CD4-positive, alpha-beta T cell (primary cell): ENCODE measurements around the gene PDE8B. TPM values are rescaled to one million over a fixed set of nuclear protein-coding genes. Genes with fewer than 3 reads are reported as not detected.

Experiments
- ATAC-seq: fragments of 200-7000 bp; cut with Tn5 transposase; one replicate; pipeline ENCODE4 v1.10.0; 2022; ENCODE audit warnings: mild to moderate bottlenecking; ENCODE audit not compliant: poor library complexity
- CTCF ChIA-PET: fragments of 350-600 bp; sonication (Branson Sonifier 250); formaldehyde crosslinking; loops from one replicate; lab custom pipeline; 2021; ENCODE audit warnings: antibody characterized with exemption, inconsistent platforms; lab: Charles Lee
- POLR2A ChIA-PET: fragments of 350-600 bp; sonication (Branson Sonifier 250); formaldehyde crosslinking; loops from one replicate; lab custom pipeline; 2021; ENCODE audit warnings: antibody characterized with exemption, inconsistent platforms; lab: Charles Lee
- DNase-seq, 14 experiments: peaks; one replicate each; pipeline ENCODE4 v3.0.0-alpha.2; 2013 to 2020; ENCODE audit warnings: mixed read lengths in 2 of 14
- H3K27ac ChIP-seq, 2 donors: one replicate each; pipeline versions ENCODE4 v1.5.1 to v1.7.0; 2013; ENCODE audit warnings: low read length in 2 of 2, low read depth in 1 of 2, mild to moderate bottlenecking in 1 of 2
- H3K27me3 ChIP-seq, 2 experiments: 1 replicate in 1 of 2; 2 replicates in 1 of 2; pipeline versions ENCODE4 v1.6.1 to v1.7.0; 2013; ENCODE audit warnings: low read length in 2 of 2, control low read depth in 1 of 2, mild to moderate bottlenecking in 1 of 2, moderate library complexity in 1 of 2; ENCODE audit not compliant: insufficient read depth in 2 of 2, control insufficient read depth in 1 of 2
- H3K36me3 ChIP-seq: one replicate; pipeline ENCODE4 v1.6.1; 2013; ENCODE audit warnings: low read length, control low read depth; ENCODE audit not compliant: insufficient read depth
- H3K4me1 ChIP-seq: one replicate; pipeline ENCODE4 v1.6.1; 2013; ENCODE audit warnings: low read length, control low read depth; ENCODE audit not compliant: insufficient read depth
- H3K4me3 ChIP-seq: one replicate; pipeline ENCODE4 v1.5.1; 2013; ENCODE audit warnings: mild to moderate bottlenecking, low read length, moderate library complexity
- H3K9me3 ChIP-seq, 2 experiments: 1 replicate in 1 of 2; 2 replicates in 1 of 2; pipeline versions ENCODE4 v1.6.1 to v1.7.0; 2013; ENCODE audit warnings: low read length in 2 of 2, mild to moderate bottlenecking in 2 of 2, control low read depth in 1 of 2, moderate library complexity in 1 of 2; ENCODE audit not compliant: control insufficient read depth in 1 of 2, insufficient read depth in 1 of 2
- H3K27ac Mint-ChIP-seq: one replicate; pipeline ENCODE4 v1.8.0; 2020; ENCODE audit warnings: mixed read lengths
- H3K27me3 Mint-ChIP-seq: one replicate; pipeline ENCODE4 v1.8.0; 2021; ENCODE audit warnings: mixed read lengths
- H3K36me3 Mint-ChIP-seq: one replicate; pipeline ENCODE4 v1.8.0; 2021; ENCODE audit warnings: low read depth, mixed read lengths
- H3K4me1 Mint-ChIP-seq: one replicate; pipeline ENCODE4 v1.8.0; 2021; ENCODE audit warnings: low read depth, mixed read lengths
- H3K4me3 Mint-ChIP-seq: one replicate; pipeline ENCODE4 v1.8.0; 2020; ENCODE audit warnings: mild to moderate bottlenecking, mixed read lengths
- H3K9me3 Mint-ChIP-seq: one replicate; pipeline ENCODE4 v1.8.0; 2020; ENCODE audit warnings: mixed read lengths
- intact Hi-C, 2 experiments: fragments of 100-400 bp; cut with DNase I in 1 of 2; cut with micrococcal nuclease in 1 of 2; formaldehyde crosslinking; loops; one replicate each; pipeline versions ENCODE4 v1.15.1 to v1.9.0; 2023 to 2025; cut with DNase I, micrococcal nuclease
- total RNA-seq, 174 experiments: library from RNA in 2 of 174; stranded (reverse) in 2 of 174; gene quantifications; one replicate each; pipeline ENCODE4 v1.2.3 and lab custom pipeline; 2021 to 2026
- TF ChIP-seq, protein P1 (sequence below): fragments of 200-600 bp; IDR thresholded peaks from one replicate; pipeline ENCODE4 v1.8.0; 2022; ENCODE audit warnings: antibody characterized with exemption, mild to moderate bottlenecking

The PDE8B gene
- total RNA-seq, 2 experiments from 2014 or later = 0.22 to 0.27 TPM

- H3K4me1 Mint-ChIP-seq = no peaks in the 10 kb centered on the region
- no peak for ATAC-seq
- H3K9me3 Mint-ChIP-seq = no peaks in the 10 kb centered on the region
- Histone ChIP-seq H3K27me3 (no peaks in the 10 kb centered on the region), H3K36me3 (no peaks in the 10 kb centered on the region), H3K27ac (no peak overlapping the region), H3K4me1 (no peaks in the 10 kb centered on the region), H3K9me3 (no peaks in the 10 kb centered on the region), H3K4me3 (no peak overlapping the region)
- POLR2A ChIA-PET = no interaction called here
- CTCF ChIA-PET = no interaction called here
- intact Hi-C loops = no loop called here
- H3K36me3 Mint-ChIP-seq = no peaks in the 10 kb centered on the region
- H3K27ac Mint-ChIP-seq = no peak overlapping the region
- peaks cover 6% of the 10 kb centered on the region for H3K27me3 Mint-ChIP-seq
- TF ChIP-seq, protein P1, sequence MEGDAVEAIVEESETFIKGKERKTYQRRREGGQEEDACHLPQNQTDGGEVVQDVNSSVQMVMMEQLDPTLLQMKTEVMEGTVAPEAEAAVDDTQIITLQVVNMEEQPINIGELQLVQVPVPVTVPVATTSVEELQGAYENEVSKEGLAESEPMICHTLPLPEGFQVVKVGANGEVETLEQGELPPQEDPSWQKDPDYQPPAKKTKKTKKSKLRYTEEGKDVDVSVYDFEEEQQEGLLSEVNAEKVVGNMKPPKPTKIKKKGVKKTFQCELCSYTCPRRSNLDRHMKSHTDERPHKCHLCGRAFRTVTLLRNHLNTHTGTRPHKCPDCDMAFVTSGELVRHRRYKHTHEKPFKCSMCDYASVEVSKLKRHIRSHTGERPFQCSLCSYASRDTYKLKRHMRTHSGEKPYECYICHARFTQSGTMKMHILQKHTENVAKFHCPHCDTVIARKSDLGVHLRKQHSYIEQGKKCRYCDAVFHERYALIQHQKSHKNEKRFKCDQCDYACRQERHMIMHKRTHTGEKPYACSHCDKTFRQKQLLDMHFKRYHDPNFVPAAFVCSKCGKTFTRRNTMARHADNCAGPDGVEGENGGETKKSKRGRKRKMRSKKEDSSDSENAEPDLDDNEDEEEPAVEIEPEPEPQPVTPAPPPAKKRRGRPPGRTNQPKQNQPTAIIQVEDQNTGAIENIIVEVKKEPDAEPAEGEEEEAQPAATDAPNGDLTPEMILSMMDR = no peak
- DNase-seq = peak in 1 of 14 experiments; percentile 2
- H3K4me3 Mint-ChIP-seq = no peak overlapping the region
Observed at GRCh38 chr5:77409870-77410621, 199.6 kb downstream of the PDE8B start.

DNA sequence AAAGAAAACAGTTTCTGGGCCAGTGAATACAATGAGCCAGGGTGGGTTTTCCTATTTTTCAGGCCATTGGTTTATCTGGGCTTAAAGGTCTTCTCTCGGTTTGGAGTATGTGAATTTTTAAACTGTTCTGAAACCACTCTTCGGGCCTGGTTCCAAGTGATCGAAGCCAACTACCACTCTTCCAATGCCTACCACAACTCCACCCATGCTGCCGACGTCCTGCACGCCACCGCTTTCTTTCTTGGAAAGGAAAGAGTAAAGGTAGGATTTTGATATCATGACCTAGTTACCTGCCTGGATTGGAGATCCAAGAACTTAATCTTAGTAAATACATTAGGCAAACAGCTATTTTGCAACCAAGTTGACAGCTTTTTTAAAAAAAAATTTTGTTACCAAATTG lies 202.6 kb downstream of the PDE8B start:
- Histone ChIP-seq H3K4me1 (no peaks in the 10 kb centered on the region), H3K27me3 (peaks cover 0 to 6% of the 10 kb centered on the region in 2 experiments), H3K4me3 (no peak overlapping the region), H3K36me3 (no peaks in the 10 kb centered on the region), H3K27ac (no peak overlapping the region), H3K9me3 (no peaks in the 10 kb centered on the region)
- H3K4me3 Mint-ChIP-seq = no peak overlapping the region
- POLR2A ChIA-PET = no interaction called here
- DNase-seq (no peak), ATAC-seq (no peak)
- H3K27me3 Mint-ChIP-seq = no peaks in the 10 kb centered on the region
- CTCF ChIA-PET = no interaction called here
- no peaks in the 10 kb centered on the region for H3K36me3 Mint-ChIP-seq
- TF ChIP-seq, protein P1 = no peak
- H3K27ac Mint-ChIP-seq = no peak overlapping the region
- intact Hi-C loops = no loop called here
- no peaks in the 10 kb centered on the region for H3K4me1 Mint-ChIP-seq
- no peaks in the 10 kb centered on the region for H3K9me3 Mint-ChIP-seq

GRCh38 chr5:77418162-77418561 lies 207.7 kb downstream of the PDE8B start:
- Histone ChIP-seq H3K27ac (no peak overlapping the region), H3K27me3 (peaks cover 0 to 6% of the 10 kb centered on the region in 2 experiments), H3K9me3 (no peaks in the 10 kb centered on the region), H3K4me3 (no peak overlapping the region), H3K36me3 (no peaks in the 10 kb centered on the region), H3K4me1 (no peaks in the 10 kb centered on the region)
- TF ChIP-seq, protein P1 = no peak
- Mint-ChIP-seq H3K27ac (no peak overlapping the region), H3K9me3 (no peaks in the 10 kb centered on the region), H3K36me3 (no peaks in the 10 kb centered on the region), H3K27me3 (peaks cover 15% of the 10 kb centered on the region), H3K4me1 (no peaks in the 10 kb centered on the region), H3K4me3 (no peak overlapping the region)
- DNase-seq = no peak
- ChIA-PET POLR2A (no interaction called here), CTCF (no interaction called here)
- ATAC-seq = no peak
- intact Hi-C loops = no loop called here
